Spleen (tissue), 7 donors: ENCODE measurements around the gene CDH10.

Source experiments
- CTCF ChIP-seq, 11 experiments: fragments of 200-600 bp in 7 of 11; fragments of 450-650 bp in 4 of 11; sonication (generic) in 4 of 11; IDR thresholded peaks in 8 of 11; conservative IDR thresholded peaks in 3 of 11; 1 replicate in 7 of 11; 2 replicates in 4 of 11; pipeline versions ENCODE4 v1.4.0 to v1.8.0; 2016 to 2021; ENCODE audit warnings: antibody characterized with exemption in 11 of 11, inconsistent platforms in 4 of 11, mild to moderate bottlenecking in 1 of 11
- POLR2A ChIP-seq, 3 donors: fragments of 450-650 bp; IDR thresholded peaks; one replicate each; pipeline ENCODE4 v1.5.1; 2017; ENCODE audit warnings: antibody characterized with exemption in 3 of 3, mild to moderate bottlenecking in 1 of 3
- donor health status: DM: no; HTN: no; CAD: no; lungs with moderate emphysema.
- donor health status: DM: no; HTN: no; CAD: no.
- donor health status: DM: no; HTN: no; CAD: no.

- TF ChIP-seq CTCF (IDR thresholded peaks at IDR 0.05 in 8 of 11, conservative IDR thresholded peaks at IDR 0.05 in 3 of 11) (no peak), POLR2A (IDR thresholded peaks at IDR 0.05) (no peak)
Measured at GRCh38 chr5:24487368-24488229, 157.2 kb downstream of the CDH10 start.
